ENCODE measurements around the gene HS3ST2. TPM values are rescaled to one million over a fixed set of nuclear protein-coding genes. Genes with fewer than 3 reads are reported as not detected.

The HS3ST2 gene
- total and polyA plus RNA-seq, 12 donors, result 0.04 to 0.66 (median 0.32) TPM; not detected in 1

- TF ChIP-seq, protein P1, sequence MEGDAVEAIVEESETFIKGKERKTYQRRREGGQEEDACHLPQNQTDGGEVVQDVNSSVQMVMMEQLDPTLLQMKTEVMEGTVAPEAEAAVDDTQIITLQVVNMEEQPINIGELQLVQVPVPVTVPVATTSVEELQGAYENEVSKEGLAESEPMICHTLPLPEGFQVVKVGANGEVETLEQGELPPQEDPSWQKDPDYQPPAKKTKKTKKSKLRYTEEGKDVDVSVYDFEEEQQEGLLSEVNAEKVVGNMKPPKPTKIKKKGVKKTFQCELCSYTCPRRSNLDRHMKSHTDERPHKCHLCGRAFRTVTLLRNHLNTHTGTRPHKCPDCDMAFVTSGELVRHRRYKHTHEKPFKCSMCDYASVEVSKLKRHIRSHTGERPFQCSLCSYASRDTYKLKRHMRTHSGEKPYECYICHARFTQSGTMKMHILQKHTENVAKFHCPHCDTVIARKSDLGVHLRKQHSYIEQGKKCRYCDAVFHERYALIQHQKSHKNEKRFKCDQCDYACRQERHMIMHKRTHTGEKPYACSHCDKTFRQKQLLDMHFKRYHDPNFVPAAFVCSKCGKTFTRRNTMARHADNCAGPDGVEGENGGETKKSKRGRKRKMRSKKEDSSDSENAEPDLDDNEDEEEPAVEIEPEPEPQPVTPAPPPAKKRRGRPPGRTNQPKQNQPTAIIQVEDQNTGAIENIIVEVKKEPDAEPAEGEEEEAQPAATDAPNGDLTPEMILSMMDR (IDR thresholded peaks at IDR 0.05), result no peak
- Histone ChIP-seq H3K27me3 (peaks cover 0 to 21% (median 17%) of the 10 kb centered on the region in 7 donors), H3K4me1 (no peaks in the 10 kb centered on the region), H3K4me3 (no peak overlapping the region), H3K36me3 (no peaks in the 10 kb centered on the region), H3K9me3 (no peaks in the 10 kb centered on the region), H3K27ac (no peak overlapping the region)
- intact Hi-C loops (cut with DNase I), result no loop called here
- 74 to 76% methylated on average over 6 of the region's 6 CpGs for WGBS, 2 donors
- ATAC-seq (no peak), DNase-seq (no peak)
Observed at GRCh38 chr16:22887445-22887844, 73.5 kb downstream of the HS3ST2 start.

DNA sequence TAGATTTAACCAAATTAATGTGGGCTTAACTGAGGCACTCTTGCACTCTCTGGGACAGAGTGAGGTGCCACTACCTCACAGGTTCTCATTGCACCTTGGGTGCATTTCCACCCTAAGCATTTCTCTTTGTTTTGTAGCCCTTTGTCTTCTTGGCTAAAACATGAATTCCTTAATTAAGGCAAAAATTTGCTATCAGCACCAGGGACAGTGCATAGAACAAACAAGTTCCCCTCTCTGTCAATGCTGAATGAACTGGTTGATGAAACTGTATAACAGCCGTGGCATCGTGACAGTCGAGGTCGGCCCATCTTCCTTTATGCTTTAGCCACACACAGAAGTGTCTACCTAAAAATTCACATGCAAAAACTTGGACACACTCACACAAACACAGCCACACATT lies 74.8 kb downstream of the HS3ST2 start:
- H3K27me3 ChIP-seq, result peaks cover 0 to 26% (median 18%) of the 10 kb centered on the region in 7 donors
- WGBS, 2 donors, result 41 to 46% methylated on average over 4 of the region's 4 CpGs
- no peak for DNase-seq
- TF ChIP-seq, protein P1 (IDR thresholded peaks at IDR 0.05), result no peak
- H3K4me1 ChIP-seq, result no peaks in the 10 kb centered on the region
- no peak for ATAC-seq
- no peaks in the 10 kb centered on the region for H3K36me3 ChIP-seq
- no peak overlapping the region for H3K4me3 ChIP-seq
- H3K27ac ChIP-seq, result no peak overlapping the region
- intact Hi-C loops (cut with DNase I), result no loop called here
- no peaks in the 10 kb centered on the region for H3K9me3 ChIP-seq

DNA sequence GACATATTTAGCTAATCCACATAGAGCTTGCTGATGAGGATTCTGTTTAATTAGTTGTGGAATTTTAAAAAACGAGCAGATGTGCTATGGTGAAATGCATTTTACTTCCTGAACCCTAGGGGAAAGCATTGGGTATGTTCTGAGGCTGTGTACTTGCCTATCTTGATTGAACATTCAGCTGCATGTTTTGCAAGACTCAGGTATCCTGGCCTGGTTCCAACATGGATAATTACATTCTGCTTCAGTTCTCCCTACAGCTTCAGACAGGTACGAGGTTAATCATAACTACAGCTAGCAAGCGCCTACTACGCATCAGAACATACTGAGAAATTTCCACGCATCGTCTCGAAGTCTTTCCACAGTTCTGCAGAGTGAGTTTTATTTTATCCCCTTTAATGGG lies 77.0 kb downstream of the HS3ST2 start:
- Histone ChIP-seq H3K4me3 (no peak overlapping the region), H3K27me3 (peaks cover 0 to 48% (median 27%) of the 10 kb centered on the region in 7 donors), H3K36me3 (no peaks in the 10 kb centered on the region), H3K9me3 (no peaks in the 10 kb centered on the region), H3K4me1 (no peaks in the 10 kb centered on the region), H3K27ac (no peak overlapping the region)
- intact Hi-C loops (cut with DNase I), result loop anchor here in 4 of 10 donors (10.0 kb wide), 3 partner anchors 84 to 544 kb away; no protein-coding TSS in a partner anchor
- TF ChIP-seq, protein P1 (IDR thresholded peaks at IDR 0.05), result no peak
- ATAC-seq (no peak), DNase-seq (no peak)
- 81 to 84% methylated on average over 7 of the region's 7 CpGs for WGBS, 2 donors

GRCh38 chr16:22897184-22897583 lies 83.2 kb downstream of the HS3ST2 start:
- no peak overlapping the region for H3K27ac ChIP-seq
- peaks cover 0 to 12% (median 0%) of the 10 kb centered on the region in 11 donors for H3K9me3 ChIP-seq
- H3K36me3 ChIP-seq, result no peaks in the 10 kb centered on the region
- intact Hi-C loops (cut with DNase I), result loop anchor here in 5 of 10 donors (5.0 to 10.0 kb wide), 6 partner anchors 50 to 538 kb away; no protein-coding TSS in a partner anchor
- peaks cover 0 to 53% (median 32%) of the 10 kb centered on the region in 7 donors for H3K27me3 ChIP-seq
- no peak for ATAC-seq
- peaks cover 0 to 18% (median 11%) of the 10 kb centered on the region in 9 donors for H3K4me1 ChIP-seq
- H3K4me3 ChIP-seq, result no peak overlapping the region
- 63 to 74% methylated on average over 1 of the region's 1 CpG for WGBS, 2 donors
- TF ChIP-seq, protein P1 (IDR thresholded peaks at IDR 0.05), result no peak
- DNase-seq, result no peak
